Measurements from ENCODE around the gene ZBP1.

Gene ZBP1

DNA sequence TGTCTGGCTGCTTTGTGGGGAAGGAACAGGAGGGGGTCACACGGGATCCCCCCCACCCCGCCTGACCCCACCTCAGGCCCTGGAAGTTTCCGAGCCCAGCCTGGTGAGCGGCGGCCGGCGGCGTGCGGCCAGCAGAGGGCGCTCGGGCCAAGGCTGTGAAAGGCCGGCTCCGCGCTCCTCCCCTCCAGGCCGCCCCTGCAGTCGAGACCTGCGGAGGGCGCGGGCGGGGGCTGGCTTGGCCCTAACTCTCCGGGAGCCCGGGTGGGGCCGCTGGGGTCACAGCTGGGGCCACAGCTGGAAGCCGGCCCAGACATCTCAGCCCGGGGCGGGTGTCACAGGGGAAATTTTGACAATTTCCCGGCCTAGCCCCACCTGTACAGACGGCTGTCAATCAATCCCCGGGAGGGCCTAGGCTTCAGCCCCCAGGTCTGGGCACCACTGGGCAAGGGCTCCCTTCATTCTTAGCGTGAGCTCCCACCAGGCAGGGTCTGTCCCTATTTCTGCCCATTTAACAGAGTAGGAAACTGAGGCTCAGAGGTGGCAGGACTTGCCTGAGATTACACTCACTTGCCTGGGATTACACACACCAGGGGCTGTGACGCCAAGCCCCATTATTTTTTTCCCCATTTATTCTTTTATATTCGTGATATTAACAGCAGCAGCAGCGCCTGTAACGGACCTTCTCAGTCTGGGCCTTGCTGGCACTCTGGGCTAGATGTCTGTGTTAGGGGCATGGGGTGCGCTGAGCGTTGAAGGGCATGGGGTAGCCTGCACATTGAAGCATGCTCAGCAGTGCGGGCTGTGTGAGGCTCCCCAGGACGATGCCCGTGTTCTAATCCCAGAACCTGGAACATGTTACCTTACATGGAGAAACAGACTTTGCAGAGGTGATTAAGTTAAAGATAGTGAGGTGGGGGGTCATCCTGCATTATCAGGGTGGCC lies 23.0 kb downstream of the ZBP1 start:
- TF ChIP-seq ZNF274 (IDR thresholded peaks at IDR 0.05; ENCODE audit: low read depth, low read length): no peak
- no peak overlapping the region for H3K4me3 ChIP-seq (ENCODE audit: low read length)

DNA sequence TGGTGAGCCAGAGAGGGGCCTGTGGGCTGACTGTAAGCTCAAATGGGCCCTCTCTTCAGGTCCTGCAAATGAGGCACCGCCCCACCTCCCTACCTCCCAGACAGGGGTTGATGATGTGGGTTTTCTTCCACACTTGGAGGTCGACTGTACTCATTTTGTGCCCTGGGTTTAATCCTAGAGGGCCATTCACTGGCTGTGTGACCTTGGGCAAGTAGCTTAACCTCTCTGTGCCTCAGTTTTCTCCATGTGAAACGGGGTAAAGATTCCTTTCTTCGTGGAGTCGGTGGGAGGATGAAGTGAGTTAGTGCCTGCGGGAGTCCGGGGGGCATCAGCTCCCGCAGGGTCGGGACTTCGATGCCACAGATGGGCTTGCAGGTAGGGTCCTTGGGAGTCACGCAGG lies 23.9 kb downstream of the ZBP1 start:
- H3K4me3 ChIP-seq (ENCODE audit: low read length): no peak overlapping the region
- TF ChIP-seq ZNF274 (IDR thresholded peaks at IDR 0.05; ENCODE audit: low read depth, low read length): no peak

DNA sequence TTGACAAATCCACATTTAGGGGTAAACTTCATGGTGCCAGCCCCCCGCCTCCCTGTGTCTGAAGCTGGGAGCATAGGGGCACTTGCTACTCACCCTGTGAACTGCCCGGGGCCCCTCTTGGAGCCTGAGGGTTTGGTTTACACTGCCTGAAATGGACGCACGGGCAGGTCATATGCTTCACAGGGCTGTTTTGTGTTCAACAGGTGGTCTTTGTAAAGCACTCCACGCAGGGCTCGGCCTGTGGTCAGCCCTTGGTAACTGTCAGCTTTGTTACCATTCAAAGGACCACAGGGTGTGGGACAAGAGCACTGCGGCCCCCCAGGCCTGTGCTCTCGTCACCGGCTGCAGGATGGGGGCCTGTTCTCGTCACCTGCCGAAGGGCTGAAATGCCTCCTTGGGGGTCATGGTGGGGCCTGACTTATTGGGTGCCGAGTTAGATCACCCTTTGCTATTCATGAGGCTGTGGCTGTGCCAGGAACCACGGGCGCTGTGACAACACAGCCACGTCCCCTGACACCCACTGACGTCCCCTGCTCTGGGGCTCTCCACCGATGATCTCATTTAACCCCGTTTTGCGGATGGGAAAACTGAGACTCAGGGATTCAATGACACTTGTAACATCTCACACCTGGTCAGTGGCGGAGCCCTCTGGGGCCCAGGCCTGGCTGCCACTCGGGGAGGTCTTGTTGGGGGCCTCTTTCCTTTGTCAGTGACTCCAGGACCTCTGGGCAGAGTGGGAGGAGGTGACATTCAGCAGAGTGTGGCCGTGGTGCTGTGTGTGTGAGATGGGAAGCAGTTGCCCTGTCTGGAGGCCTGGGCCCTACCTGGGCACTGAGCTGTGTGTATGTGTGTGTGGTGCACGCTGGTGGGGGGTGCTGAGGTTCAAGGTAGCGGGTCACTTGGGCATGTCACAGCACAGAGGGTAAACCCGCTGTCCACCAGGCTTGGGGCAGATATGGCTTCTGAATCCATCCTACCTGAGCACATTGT lies 24.9 kb downstream of the ZBP1 start:
- no peak for TF ChIP-seq ZNF274 (IDR thresholded peaks at IDR 0.05; ENCODE audit: low read depth, low read length)
- H3K4me3 ChIP-seq (ENCODE audit: low read length): no peak overlapping the region

DNA sequence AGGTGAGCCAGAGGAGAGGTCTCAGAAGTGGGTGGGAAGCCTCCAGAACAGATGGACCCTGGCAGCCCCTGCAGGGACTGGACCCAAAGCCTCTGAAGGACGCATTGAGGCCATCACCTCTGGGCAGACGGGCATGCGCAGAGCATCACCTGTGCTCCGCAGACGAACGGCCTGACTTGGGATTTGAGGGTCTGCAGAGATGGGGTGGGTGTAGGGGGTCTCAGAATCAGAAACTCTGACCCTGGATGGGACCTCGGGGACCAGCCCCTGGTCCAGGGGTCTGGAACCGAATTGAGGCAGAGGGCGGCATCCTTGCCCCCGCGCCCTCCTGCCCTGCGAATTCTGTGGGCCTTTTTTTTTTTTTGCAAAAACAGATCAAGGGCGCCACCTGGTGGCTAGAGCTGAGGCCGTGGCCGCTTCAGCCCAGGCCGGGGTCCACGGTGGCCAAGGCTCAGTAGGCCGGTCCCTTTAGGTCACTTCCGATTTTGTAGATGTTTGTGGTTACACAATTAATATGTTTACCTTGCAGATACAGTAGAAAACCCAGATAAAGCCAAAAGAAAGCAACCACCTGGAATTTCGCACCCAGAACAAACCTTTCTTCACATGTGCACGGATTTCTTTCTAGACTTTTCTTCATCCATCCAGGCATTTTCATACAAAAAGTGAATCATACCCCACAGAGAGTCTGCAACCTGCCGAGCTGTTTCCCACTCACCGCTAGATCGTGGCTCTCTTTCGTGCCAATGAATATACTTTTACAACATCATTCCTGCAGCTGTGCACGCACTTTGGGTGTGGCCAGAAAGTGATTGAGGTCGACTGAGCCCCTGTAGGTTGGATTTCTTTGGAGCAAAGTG lies 25.9 kb downstream of the ZBP1 start:
- no peak for TF ChIP-seq ZNF274 (IDR thresholded peaks at IDR 0.05; ENCODE audit: low read depth, low read length)
- H3K4me3 ChIP-seq (ENCODE audit: low read length): no peak overlapping the region

DNA sequence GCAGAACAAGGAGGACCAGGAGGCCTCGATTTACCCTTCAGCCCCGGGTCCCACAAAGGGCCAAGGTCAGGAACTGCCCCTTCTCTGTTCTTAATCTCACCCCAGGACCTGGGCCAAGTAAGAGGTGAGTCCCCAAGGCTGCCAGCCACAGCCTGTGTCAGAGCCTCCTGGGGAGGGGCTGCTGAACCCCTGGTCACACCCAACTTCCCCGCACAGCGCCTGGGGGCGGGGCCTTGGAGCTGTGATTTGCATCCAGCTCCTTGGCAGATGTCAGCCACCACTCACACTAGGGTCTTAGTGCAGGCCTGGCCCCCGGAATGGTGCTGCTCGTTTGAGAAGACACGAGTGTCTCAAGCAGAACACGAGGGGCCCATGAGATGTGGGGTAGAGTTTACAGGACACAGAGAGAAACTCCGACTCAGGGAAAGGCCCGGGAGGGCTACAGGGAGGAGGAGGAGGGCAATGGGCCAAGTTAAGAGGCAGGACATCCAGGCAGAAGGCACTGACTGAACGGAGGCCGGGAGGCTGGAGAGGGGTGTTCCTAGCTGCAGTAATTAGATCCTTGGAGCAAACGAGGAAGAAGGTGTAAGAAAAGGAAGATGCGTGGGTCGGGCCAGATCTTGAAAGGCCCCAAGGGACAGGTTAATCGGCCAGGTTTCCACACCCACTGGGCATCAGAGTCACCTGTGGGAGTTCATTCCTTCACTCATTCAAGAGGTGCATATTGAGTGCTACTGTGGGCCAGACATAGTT lies 26.9 kb downstream of the ZBP1 start:
- no peak for TF ChIP-seq ZNF274 (IDR thresholded peaks at IDR 0.05; ENCODE audit: low read depth, low read length)
- no peak overlapping the region for H3K4me3 ChIP-seq (ENCODE audit: low read length)

DNA sequence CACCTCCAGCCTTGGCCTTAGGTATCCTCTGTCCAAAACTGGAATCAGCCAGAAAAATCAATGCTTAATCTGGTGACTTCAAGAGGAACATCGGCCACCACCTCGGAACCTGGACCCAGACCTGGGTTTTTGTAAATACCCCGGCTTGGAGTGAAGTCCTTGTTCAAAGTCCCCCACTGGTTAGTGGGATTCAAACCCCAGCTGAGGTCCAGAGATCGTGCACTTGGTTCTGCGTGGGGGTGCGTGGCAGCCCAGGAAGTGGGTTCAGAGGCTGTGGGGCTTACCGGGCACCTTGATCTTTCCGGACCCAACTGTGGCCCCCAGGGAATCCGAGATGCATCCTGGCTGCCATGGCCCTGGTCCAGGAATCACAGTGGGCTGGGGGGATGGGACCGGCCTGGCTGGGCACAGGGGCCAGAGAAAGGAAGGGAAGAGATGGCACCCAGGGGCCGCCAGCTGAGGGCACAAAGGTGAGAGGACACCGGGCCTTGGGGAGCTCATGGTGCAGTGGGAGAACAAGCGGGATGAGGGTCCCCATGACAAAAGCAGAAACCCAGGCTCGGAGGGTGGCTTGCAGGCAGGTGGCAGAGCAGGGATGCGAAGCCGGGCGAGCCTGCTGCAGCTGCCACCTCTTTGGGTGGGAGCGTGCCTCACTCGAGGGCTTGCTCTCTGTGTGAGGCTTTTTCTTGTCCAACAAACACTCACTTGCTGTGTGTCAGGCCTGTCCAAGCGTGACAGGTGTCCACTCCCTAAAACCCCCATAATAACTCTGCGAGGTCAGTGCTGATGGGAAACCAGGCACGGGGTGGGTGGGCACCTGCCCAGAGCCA lies 27.7 kb downstream of the ZBP1 start:
- no peak overlapping the region for H3K4me3 ChIP-seq (ENCODE audit: low read length)
- TF ChIP-seq ZNF274 (IDR thresholded peaks at IDR 0.05; ENCODE audit: low read depth, low read length): no peak

DNA sequence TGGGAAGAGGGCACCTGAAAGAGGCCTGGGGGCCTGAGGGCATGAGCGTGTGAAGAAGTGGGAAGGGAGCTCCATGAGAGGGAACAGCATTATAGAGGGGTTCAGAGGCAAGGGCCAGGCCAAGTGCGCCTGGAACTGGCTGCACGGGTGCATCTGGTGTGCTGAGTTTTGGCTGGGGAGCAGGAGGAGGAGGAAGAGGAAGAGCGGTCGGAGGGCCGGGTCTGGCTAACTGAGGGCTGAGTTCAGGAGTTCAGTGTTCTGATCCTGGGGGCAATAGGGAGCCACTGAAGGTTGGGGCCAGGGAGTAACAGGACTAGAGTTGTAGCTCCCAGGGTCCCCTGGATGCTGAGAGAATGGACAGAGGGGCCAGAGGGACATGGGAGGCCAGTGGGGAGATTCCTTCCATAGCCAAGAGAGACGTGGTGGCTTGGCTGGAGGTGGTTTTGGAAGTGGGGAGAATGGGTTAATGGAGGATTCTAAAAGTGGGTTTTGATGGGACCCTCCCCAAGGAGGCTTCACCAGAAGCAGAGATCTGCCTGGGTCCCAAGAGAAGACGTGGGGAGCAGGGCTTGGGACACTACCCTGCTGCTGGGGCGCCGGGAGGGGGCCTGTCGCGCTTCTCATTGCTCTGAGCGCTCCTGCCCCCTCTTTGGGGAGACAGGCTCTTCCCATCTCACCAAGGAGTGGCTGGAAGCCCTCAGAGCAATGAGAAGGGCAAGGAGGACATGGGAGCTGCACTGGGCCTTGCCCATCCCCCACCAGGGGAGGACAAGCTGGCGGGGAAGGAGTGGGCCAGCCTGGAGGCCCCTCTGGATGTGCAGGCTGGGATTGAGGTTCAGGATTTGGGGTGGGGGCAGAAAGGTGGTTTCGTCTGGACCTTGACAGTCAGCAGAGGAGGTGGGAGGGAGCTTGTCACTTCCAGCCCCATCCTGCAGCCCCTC lies 28.7 kb downstream of the ZBP1 start:
- TF ChIP-seq ZNF274 (IDR thresholded peaks at IDR 0.05; ENCODE audit: low read depth, low read length): no peak
- H3K4me3 ChIP-seq (ENCODE audit: low read length): no peak overlapping the region

DNA sequence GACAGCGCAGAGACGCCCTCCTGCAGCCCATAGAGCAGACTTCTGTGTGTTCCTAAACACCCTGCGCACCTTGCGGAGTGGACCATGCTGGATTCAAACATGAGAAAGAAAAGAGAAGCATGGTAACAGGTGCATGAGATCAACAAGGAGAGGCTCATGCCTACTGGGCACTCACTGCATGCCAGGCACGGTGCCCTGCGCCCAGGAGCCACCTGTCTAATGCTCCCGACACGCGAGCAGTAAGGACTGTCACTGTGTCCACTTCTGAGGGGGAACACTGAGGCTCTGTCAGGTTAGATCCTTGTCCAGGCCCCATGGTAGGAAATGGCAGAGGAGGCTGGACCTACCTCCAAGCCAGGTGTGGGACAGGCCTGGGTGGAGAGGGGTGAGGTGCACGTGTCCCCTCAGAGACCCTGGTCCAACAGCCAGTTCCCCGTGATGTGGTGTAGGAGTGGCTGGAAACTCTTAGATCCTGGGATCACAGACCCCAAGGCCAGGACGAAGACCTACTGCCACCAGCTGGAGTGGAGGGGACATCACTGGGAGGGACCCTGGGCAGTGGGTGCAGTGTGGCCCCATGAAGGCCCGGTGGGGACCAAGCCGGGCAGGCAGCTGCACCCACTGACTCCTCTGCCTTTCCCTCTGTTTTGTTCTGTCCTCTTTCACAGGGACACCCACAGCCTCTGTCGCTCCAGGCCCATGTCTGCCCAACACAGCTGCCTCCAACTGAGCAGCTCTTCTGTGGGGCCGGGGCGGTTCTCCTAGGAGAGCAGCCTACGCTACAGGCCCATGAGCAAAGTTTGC lies 29.5 kb downstream of the ZBP1 start:
- H3K4me3 ChIP-seq (ENCODE audit: low read length): no peak overlapping the region
- no peak for TF ChIP-seq ZNF274 (IDR thresholded peaks at IDR 0.05; ENCODE audit: low read depth, low read length)

DNA sequence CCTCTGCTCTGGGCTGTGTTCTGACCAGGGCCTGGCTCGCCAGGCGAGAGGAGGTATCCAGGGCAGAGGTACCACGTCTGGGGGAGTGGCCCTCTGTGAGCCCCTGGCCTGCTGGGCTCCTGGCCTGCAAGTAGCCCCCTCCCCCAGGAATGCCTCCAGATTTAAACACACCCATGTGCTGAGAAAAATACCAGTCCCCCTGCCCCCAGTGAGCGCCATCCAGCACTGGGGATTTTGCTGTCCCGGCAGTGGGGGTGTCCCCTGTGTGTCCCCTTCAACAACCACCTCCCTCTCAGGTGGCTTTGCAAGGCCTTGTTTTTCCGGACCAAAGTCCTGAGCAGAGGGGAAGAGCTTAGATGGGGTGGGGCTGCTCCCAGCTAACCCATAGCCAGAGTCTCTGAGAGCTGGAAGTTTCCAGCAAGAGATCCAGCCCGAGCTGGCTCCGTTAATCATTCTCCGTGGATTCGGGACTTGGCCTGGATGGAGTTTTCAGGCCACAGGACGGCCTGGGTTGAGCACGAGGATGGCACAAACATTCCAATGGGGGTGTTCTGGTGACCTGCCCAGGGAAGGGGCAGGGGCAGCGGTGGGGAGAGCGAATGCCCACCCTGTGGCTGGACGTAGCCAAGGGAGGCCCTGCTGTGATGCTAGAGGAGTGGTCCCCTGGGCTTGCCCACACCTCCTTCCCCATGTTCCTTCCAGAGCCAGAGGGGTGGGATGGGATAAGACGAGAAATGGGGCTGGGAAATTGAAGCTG lies 30.3 kb downstream of the ZBP1 start:
- H3K4me3 ChIP-seq (ENCODE audit: low read length): no peak overlapping the region
- no peak for TF ChIP-seq ZNF274 (IDR thresholded peaks at IDR 0.05; ENCODE audit: low read depth, low read length)
